ENCODE data around the gene CEP135. TPM values are rescaled to one million over a fixed set of nuclear protein-coding genes. Genes with fewer than 3 reads are reported as not detected.
"Not testable (repeated sequence)": the region's sequence is repeated elsewhere in the genome, so short reads cannot be mapped to it uniquely, and the experiment has no call there.

CEP135 gene
- total RNA-seq, 1 experiment from 2014 or later, result 13.9 TPM

DNA sequence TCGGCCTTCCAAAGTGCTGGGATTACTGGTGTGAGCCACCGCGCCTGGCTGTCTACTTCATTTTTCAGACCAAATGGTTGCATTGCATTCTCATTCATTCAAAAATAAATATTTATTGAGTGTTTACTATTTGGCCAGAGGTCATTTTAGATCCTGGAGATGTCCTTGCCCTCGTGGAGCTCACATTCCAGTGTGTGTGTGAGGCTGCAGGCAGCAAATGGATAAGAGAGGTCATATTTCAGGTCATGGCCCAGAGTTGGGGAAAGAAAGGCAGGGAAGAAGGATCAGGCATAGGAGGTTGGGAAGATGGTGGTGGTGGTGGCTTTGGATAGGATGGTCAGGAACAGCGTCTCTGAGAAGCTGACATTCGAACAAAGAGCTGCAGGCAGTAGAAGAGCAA is 119.1 kb downstream of the CEP135 start:
- no peak overlapping the region for H3K27ac Mint-ChIP-seq
- H3K9me3 Mint-ChIP-seq, result peaks cover 7 to 9% of the 10 kb centered on the region in 2 experiments; a peak in 3 of 5 replicates
- no peak for DNase-seq
- no peaks in the 10 kb centered on the region for H3K27me3 Mint-ChIP-seq (ENCODE audit: low read depth)
- H3K14ac ChIP-seq (ENCODE audit: insufficient read depth, low read length), result no peak overlapping the region
- H3K27ac ChIP-seq (ENCODE audit: insufficient read length, low read depth, low read length), result no peak overlapping the region
- no peaks in the 10 kb centered on the region for H3K9me3 ChIP-seq (ENCODE audit: control insufficient read depth, low read depth, low read length)
- H3K4ac ChIP-seq (ENCODE audit: low read depth, low read length), result no peak overlapping the region
- H3K18ac ChIP-seq (ENCODE audit: insufficient read length, low read depth, low read length), result no peak overlapping the region
- H2BK20ac ChIP-seq (ENCODE audit: low read depth, low read length, poor library complexity, severe bottlenecking), result no peak overlapping the region
- H2BK5ac ChIP-seq (ENCODE audit: insufficient read length, low read length), result no peak overlapping the region
- no peaks in the 10 kb centered on the region for H3K79me2 ChIP-seq (ENCODE audit: insufficient read depth, low read length)
- H3K79me1 ChIP-seq (ENCODE audit: insufficient read depth, low read depth, low read length, poor library complexity, severe bottlenecking), result no peaks in the 10 kb centered on the region
- H3K27me3 ChIP-seq (ENCODE audit: insufficient read depth, low read length), result no peaks in the 10 kb centered on the region
- no peak overlapping the region for H3T11ph ChIP-seq (ENCODE audit: low read length)
- no peak overlapping the region for H2BK15ac ChIP-seq (ENCODE audit: low read depth, low read length)
- H2AK5ac ChIP-seq (ENCODE audit: insufficient read length, low read length), result no peak overlapping the region
- TF ChIP-seq, protein P1, sequence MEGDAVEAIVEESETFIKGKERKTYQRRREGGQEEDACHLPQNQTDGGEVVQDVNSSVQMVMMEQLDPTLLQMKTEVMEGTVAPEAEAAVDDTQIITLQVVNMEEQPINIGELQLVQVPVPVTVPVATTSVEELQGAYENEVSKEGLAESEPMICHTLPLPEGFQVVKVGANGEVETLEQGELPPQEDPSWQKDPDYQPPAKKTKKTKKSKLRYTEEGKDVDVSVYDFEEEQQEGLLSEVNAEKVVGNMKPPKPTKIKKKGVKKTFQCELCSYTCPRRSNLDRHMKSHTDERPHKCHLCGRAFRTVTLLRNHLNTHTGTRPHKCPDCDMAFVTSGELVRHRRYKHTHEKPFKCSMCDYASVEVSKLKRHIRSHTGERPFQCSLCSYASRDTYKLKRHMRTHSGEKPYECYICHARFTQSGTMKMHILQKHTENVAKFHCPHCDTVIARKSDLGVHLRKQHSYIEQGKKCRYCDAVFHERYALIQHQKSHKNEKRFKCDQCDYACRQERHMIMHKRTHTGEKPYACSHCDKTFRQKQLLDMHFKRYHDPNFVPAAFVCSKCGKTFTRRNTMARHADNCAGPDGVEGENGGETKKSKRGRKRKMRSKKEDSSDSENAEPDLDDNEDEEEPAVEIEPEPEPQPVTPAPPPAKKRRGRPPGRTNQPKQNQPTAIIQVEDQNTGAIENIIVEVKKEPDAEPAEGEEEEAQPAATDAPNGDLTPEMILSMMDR (conservative IDR thresholded peaks at IDR 0.05), result no peak
- no peak overlapping the region for H3K56ac ChIP-seq (ENCODE audit: insufficient read length, low read depth, low read length)
- H3K36me3 Mint-ChIP-seq (ENCODE audit: insufficient read depth in 1 of 3, low read depth in 3 of 3), result peaks cover 0 to 18% (median 8%) of the 10 kb centered on the region in 3 experiments; a peak in 6 of 7 replicates
- no peak overlapping the region for H4K91ac ChIP-seq (ENCODE audit: insufficient read length, low read depth, low read length)
- no peak overlapping the region for H3K23ac ChIP-seq (ENCODE audit: insufficient read length, low read depth, low read length)
- H4K5ac ChIP-seq (ENCODE audit: insufficient read length, low read depth, low read length), result no peak overlapping the region
- H2BK120ac ChIP-seq (ENCODE audit: low read depth, low read length, poor library complexity, severe bottlenecking), result no peak overlapping the region
- H3K4me2 ChIP-seq (ENCODE audit: insufficient read depth, insufficient read length, low read length), result no peak overlapping the region
- no peak overlapping the region for H3K9ac ChIP-seq (ENCODE audit: extremely low read depth, insufficient read length, low read length)
- H3K4me3 Mint-ChIP-seq, result no peak overlapping the region
- no peaks in the 10 kb centered on the region for H4K20me1 ChIP-seq (ENCODE audit: control insufficient read depth, insufficient read depth, insufficient read length)
- no CpG with 5 or more reads among the region's 6 CpGs for WGBS (ENCODE audit: extremely low coverage, insufficient read length, low lambda C conversion rate)
- peaks cover 10 to 12% of the 10 kb centered on the region in 2 experiments for H3K4me1 Mint-ChIP-seq
- no peaks in the 10 kb centered on the region for H3K4me1 ChIP-seq (ENCODE audit: insufficient read depth, low read length)
- no peak overlapping the region for H2BK12ac ChIP-seq (ENCODE audit: insufficient read length, low read depth, low read length)
- peaks cover 2% of the 10 kb centered on the region for H3K23me2 ChIP-seq (ENCODE audit: insufficient read length, low read depth, low read length, poor library complexity, severe bottlenecking)
- no peak overlapping the region for H2AFZ ChIP-seq (ENCODE audit: low read length)
- H4K8ac ChIP-seq (replicated peaks; ENCODE audit: insufficient read length, low read depth, low read length), result no peak overlapping the region

DNA sequence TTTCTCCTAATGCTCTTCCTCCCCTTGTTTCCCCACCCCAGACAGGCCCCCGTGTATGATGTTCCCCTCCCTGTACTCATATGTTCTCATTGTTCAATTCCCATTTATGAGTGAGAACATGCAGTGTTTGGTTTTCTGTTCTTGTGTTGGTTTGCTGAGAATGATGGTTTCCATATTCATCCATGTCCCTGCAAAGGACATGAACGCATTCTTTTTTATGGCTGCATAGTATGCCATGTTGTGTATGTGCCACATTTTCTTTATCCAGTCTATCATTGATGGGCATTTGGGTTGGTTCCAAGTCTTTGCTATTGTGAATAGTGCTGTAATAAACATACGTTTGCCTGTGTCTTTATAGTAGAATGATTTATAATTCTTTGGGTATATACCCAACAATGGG is 124.0 kb downstream of the CEP135 start:
- H2AFZ ChIP-seq (ENCODE audit: low read length); H3K56ac ChIP-seq (ENCODE audit: insufficient read length, low read depth, low read length); DNase-seq; H2BK12ac ChIP-seq (ENCODE audit: insufficient read length, low read depth, low read length); H3K9ac ChIP-seq (ENCODE audit: extremely low read depth, insufficient read length, low read length); H3K14ac ChIP-seq (ENCODE audit: insufficient read depth, low read length); H4K8ac ChIP-seq (replicated peaks; ENCODE audit: insufficient read length, low read depth, low read length); H3K18ac ChIP-seq (ENCODE audit: insufficient read length, low read depth, low read length); H2BK20ac ChIP-seq (ENCODE audit: low read depth, low read length, poor library complexity, severe bottlenecking); H4K20me1 ChIP-seq (ENCODE audit: control insufficient read depth, insufficient read depth, insufficient read length); H4K5ac ChIP-seq (ENCODE audit: insufficient read length, low read depth, low read length); H3K9me3 Mint-ChIP-seq; H3K4me2 ChIP-seq (ENCODE audit: insufficient read depth, insufficient read length, low read length); H3K4ac ChIP-seq (ENCODE audit: low read depth, low read length); H3K79me1 ChIP-seq (ENCODE audit: insufficient read depth, low read depth, low read length, poor library complexity, severe bottlenecking); H2BK120ac ChIP-seq (ENCODE audit: low read depth, low read length, poor library complexity, severe bottlenecking); H3K27ac ChIP-seq (ENCODE audit: insufficient read length, low read depth, low read length); H2BK5ac ChIP-seq (ENCODE audit: insufficient read length, low read length); H3K4me1 ChIP-seq (ENCODE audit: insufficient read depth, low read length); H2BK15ac ChIP-seq (ENCODE audit: low read depth, low read length); H3K79me2 ChIP-seq (ENCODE audit: insufficient read depth, low read length); H4K91ac ChIP-seq (ENCODE audit: insufficient read length, low read depth, low read length); H2AK5ac ChIP-seq (ENCODE audit: insufficient read length, low read length); H3K4me3 Mint-ChIP-seq; H3K23me2 ChIP-seq (ENCODE audit: insufficient read length, low read depth, low read length, poor library complexity, severe bottlenecking); H3K23ac ChIP-seq (ENCODE audit: insufficient read length, low read depth, low read length); H3K9me3 ChIP-seq (ENCODE audit: control insufficient read depth, low read depth, low read length); H3K27ac Mint-ChIP-seq; H3T11ph ChIP-seq (ENCODE audit: low read length); H3K27me3 ChIP-seq (ENCODE audit: insufficient read depth, low read length); H3K27me3 Mint-ChIP-seq (ENCODE audit: low read depth): not testable (repeated sequence)
- no CpG with 5 or more reads among the region's 3 CpGs for WGBS (ENCODE audit: extremely low coverage, insufficient read length, low lambda C conversion rate)
- Mint-ChIP-seq H3K4me1 (peaks cover 38 to 41% of the 10 kb centered on the region in 2 experiments), H3K36me3 (ENCODE audit: insufficient read depth in 1 of 3, low read depth in 3 of 3) (peaks cover 0 to 18% (median 7%) of the 10 kb centered on the region in 3 experiments; a peak in 6 of 7 replicates)

Measured in H9 (cell line).